ENCODE measurements around the gene DHFR. TPM values are rescaled to one million over a fixed set of nuclear protein-coding genes. Genes with fewer than 3 reads are reported as not detected.

DHFR gene
- total and polyA plus RNA-seq, 9 of the 15 experiments (the other 6 are each of a cell fraction or from before 2014, with no cell fraction given): 45.6 to 176 (median 97.7) TPM

DNA sequence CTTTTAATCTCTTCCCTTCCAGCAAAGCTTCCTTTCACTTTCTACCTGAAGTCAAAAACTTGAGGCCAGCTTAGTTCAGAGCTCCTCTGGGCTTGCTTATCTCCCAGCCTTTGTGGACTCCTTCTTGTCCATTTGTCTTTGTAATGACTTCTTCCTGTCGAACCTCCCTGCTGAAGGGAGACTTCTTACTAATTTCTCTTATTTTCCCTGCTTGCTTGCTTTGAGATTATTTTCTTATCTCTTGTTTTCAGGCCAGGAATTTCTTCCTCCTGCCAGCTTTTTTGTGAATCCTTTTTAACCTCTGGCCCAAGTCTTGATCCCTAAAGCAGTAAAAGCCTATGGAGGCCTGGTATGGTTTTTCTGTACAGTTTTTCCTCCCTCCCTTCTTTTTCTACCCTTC, 46.8 kb upstream of the DHFR start (continued):
- TF ChIP-seq, protein P1, sequence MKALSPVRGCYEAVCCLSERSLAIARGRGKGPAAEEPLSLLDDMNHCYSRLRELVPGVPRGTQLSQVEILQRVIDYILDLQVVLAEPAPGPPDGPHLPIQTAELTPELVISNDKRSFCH (CRISPR knock-in tag; IDR thresholded peaks at IDR 0.05): no peak
- TF ChIP-seq, protein P1 (tag; IDR thresholded peaks at IDR 0.05): no peak
- 0 out of 2 replicates have a peak, but pooled peaks have one; percentile 49 for TF ChIP-seq SMARCE1 (IDR thresholded peaks at IDR 0.05)

DNA sequence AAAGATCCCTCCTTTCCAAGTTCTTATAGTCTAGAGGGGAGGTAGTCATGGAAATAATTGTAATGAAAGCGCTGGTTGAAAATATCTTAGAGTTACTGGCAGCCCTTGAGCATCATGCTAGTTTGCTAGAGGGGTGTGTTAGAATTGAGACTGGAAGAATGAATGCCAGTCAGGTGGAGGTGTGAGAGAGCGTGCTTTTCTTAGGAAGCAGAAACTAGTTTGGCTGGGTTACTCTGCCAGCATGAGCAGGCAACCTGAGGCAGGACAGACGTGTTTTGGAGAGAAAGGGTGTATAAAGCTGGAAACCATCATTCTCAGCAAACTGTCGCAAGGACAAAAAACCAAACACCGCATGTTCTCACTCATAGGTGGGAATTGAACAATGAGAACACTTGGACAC, 43.6 kb upstream of the DHFR start:
- H3K9me3 ChIP-seq (replicated peaks; ENCODE audit: control insufficient read depth, insufficient read depth, low read depth, low read length): no peaks in the 10 kb centered on the region
- peaks cover 7% of the 10 kb centered on the region for H3K36me3 ChIP-seq (ENCODE audit: control insufficient read depth, insufficient read depth, low read length)
- no peak for TF ChIP-seq NELFE (IDR thresholded peaks at IDR 0.05; ENCODE audit: insufficient read depth, insufficient read length)
- TF ChIP-seq, protein P2, sequence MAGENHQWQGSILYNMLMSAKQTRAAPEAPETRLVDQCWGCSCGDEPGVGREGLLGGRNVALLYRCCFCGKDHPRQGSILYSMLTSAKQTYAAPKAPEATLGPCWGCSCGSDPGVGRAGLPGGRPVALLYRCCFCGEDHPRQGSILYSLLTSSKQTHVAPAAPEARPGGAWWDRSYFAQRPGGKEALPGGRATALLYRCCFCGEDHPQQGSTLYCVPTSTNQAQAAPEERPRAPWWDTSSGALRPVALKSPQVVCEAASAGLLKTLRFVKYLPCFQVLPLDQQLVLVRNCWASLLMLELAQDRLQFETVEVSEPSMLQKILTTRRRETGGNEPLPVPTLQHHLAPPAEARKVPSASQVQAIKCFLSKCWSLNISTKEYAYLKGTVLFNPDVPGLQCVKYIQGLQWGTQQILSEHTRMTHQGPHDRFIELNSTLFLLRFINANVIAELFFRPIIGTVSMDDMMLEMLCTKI (IDR thresholded peaks at IDR 0.05; ENCODE audit: partially characterized antibody): no peak
- TF ChIP-seq SIX5 (IDR thresholded peaks at IDR 0.05; ENCODE audit: borderline replicate concordance in 1 of 2, insufficient read depth in 1 of 2, low read depth in 1 of 2, low read length in 2 of 2): no peak
- no peak for TF ChIP-seq RNF2 (IDR thresholded peaks at IDR 0.05)
- TF ChIP-seq, protein P3, sequence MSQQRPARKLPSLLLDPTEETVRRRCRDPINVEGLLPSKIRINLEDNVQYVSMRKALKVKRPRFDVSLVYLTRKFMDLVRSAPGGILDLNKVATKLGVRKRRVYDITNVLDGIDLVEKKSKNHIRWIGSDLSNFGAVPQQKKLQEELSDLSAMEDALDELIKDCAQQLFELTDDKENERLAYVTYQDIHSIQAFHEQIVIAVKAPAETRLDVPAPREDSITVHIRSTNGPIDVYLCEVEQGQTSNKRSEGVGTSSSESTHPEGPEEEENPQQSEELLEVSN (IDR thresholded peaks at IDR 0.05; ENCODE audit: borderline replicate concordance in 1 of 2, extremely low read depth in 1 of 2, insufficient read depth in 1 of 2, insufficient read length in 1 of 2, low read depth in 1 of 2, low read length in 1 of 2, poor library complexity in 1 of 2, severe bottlenecking in 1 of 2): no peak
- TF ChIP-seq, protein P4, sequence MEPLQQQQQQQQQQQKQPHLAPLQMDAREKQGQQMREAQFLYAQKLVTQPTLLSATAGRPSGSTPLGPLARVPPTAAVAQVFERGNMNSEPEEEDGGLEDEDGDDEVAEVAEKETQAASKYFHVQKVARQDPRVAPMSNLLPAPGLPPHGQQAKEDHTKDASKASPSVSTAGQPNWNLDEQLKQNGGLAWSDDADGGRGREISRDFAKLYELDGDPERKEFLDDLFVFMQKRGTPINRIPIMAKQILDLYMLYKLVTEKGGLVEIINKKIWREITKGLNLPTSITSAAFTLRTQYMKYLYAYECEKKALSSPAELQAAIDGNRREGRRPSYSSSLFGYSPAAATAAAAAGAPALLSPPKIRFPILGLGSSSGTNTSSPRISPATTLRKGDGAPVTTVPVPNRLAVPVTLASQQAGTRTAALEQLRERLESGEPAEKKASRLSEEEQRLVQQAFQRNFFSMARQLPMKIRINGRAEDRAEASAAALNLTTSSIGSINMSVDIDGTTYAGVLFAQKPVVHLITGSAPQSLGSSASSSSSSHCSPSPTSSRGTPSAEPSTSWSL (CRISPR knock-in tag; IDR thresholded peaks at IDR 0.05; ENCODE audit: borderline replicate concordance): no peak
- no peak for TF ChIP-seq ZNF24 (IDR thresholded peaks at IDR 0.05)
- TF ChIP-seq ETV5 (CRISPR knock-in tag; IDR thresholded peaks at IDR 0.05; ENCODE audit: low read depth): no peak
- no peak for TF ChIP-seq TAF1 (IDR thresholded peaks at IDR 0.05; ENCODE audit: control insufficient read depth, extremely low read depth, insufficient read depth, low read length, severe bottlenecking)
- intact Hi-C loops (cut with micrococcal nuclease) (no loop called here), in situ Hi-C loops (cut with MboI) (no loop called here)
- no peak overlapping the region for H3K4me2 ChIP-seq (ENCODE audit: insufficient read depth, low read length)
- no peak overlapping the region for H3K27ac ChIP-seq (ENCODE audit: extremely low read depth, low read depth, low read length)
- FAIRE-seq (no peak), ATAC-seq (no peak), DNase-seq (ENCODE audit: extremely low read depth in 1 of 4, low spot score in 3 of 4) (no peak)
- POLR2A ChIA-PET: no interaction called here
- H3K27me3 ChIP-seq (ENCODE audit: control insufficient read depth in 2 of 2, insufficient read depth in 2 of 2, low read length in 2 of 2): no peaks in the 10 kb centered on the region
- 91% methylated on average over 4 of the region's 5 CpGs for whole genome bisulfite sequencing (ENCODE audit: insufficient coverage, low coverage, missing lambda C conversion rate)
- no peaks in the 10 kb centered on the region for H3K79me2 ChIP-seq (ENCODE audit: control insufficient read depth, insufficient read depth, low read length)
- H2AFZ ChIP-seq (ENCODE audit: low read depth, low read length): no peak overlapping the region
- BruUV-seq (replicated peaks): no TSS peak
- CTCF ChIA-PET (ENCODE audit: low intra/inter-chr PET ratio): no interaction called here
- H3K4me3 ChIP-seq: no peak overlapping the region
- no peaks in the 10 kb centered on the region for H4K20me1 ChIP-seq (replicated peaks; ENCODE audit: control insufficient read depth, insufficient read depth, low read length)
- peaks cover 0 to 7% of the 10 kb centered on the region in 2 experiments; a peak in 2 of 5 replicates for H3K4me1 ChIP-seq (replicated peaks in 1 of 2; ENCODE audit: control insufficient read depth in 2 of 2, insufficient read depth in 2 of 2, low read length in 2 of 2)
- H3K9me1 ChIP-seq (ENCODE audit: control insufficient read depth, insufficient read depth, low read length): no peaks in the 10 kb centered on the region
- H3K9ac ChIP-seq (ENCODE audit: insufficient read depth in 1 of 2, low read depth in 2 of 2, low read length in 2 of 2): no peak overlapping the region
